ENCODE measurements around the gene FARP1.

GRCh38 chr13:98267080-98267912 lies 124.4 kb downstream of the FARP1 start:
- no peak for TF ChIP-seq POLR2A (IDR thresholded peaks at IDR 0.05)
- TF ChIP-seq EP300 (IDR thresholded peaks at IDR 0.05), result no peak
- TF ChIP-seq CTCF (IDR thresholded peaks at IDR 0.05), result no peak

Measured in suprapubic skin (tissue), 3 donors.